Fibroblast of lung (primary cell): ENCODE measurements around the gene CDKN2B-AS1.

Experiments
- CTCF ChIP-seq, 2 donors: IDR thresholded peaks in 1 of 2; conservative IDR thresholded peaks in 1 of 2; 1 replicate in 1 of 2; 2 replicates in 1 of 2; pipeline ENCODE4 v1.5.1; 2011 to 2012; ENCODE audit warnings: low read length in 2 of 2, control low read depth in 1 of 2, inconsistent platforms in 1 of 2, low read depth in 1 of 2, mild to moderate bottlenecking in 1 of 2
- EZH2 ChIP-seq: IDR thresholded peaks from 2 replicates; pipeline ENCODE4 v1.5.1; 2012; ENCODE audit warnings: low read length, control low read depth, mild to moderate bottlenecking; ENCODE audit errors: missing control alignments

DNA sequence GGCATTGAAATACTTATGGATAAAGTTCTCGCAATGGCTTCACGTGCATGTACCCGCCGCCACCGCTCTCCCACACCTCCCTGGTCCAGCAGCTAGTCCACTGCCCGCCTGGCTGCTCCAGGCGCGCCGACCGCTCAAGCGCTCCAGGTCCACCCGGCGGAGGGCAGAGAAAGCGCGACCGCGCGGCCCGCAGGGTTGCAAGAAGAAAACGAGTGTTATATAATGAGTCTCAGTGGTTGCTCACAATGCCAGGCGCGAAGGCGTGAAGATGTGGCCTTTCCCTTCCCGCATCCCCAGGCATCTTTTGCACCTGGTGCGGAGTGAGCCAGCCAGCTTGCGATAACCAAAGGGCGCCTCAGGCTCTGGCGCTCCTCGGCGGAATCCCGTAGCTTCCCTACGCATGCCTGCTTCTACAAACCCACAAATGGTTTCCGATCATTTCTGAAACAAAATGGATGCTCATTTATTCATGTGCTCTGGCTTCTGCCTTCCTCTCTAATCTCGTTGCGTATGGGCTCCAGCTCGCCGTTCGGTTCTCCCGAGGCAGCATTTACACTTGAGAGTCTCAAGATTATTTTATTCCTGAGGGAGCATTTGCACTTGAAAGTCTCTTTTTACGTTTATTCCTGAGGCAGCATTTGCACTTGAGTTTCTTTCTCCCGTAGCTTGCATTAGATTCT, 26.1 kb upstream of the CDKN2B-AS1 start:
- no peak for TF ChIP-seq CTCF (conservative IDR thresholded peaks at IDR 0.05 in 1 of 2, IDR thresholded peaks at IDR 0.05 in 1 of 2; ENCODE audit: low read depth in 1 of 2, low read length in 2 of 2)
- TF ChIP-seq EZH2 = peak; percentile 82
